Measurements from ENCODE around the gene MAP4K4. TPM values are rescaled to one million over a fixed set of nuclear protein-coding genes. Genes with fewer than 3 reads are reported as not detected.

MAP4K4 gene
- total RNA-seq, 2 experiments from 2014 or later = 71.6 to 77.5 TPM

DNA sequence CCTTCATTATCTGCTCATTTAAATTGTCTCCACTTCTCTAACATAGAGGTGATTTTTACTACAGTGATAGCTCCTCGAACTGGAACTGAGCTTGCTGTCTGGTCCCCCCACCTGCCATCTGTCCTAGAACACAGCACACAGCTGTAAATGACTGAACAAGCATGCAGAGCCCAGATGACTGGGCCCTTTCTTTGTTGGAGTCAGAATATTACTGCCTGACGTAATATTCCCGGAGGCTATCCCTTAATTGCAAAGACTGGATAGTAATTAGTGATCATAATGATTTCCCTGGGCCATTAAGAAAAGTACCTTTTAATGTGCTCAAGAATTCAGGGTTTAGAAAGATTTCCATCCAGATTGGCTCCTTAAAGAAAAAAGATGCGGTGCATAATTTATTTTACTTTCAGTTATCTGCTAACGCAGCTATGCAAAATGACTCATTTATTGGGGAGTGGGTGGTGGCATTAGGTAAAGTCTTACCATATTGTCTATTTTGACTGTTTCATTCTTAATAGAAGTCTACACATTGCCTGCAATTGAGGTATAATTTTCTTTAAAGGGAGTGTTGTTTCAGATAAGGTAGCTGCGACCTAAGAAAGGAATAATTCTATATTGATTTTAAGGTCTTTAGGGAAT is 84.4 kb downstream of the MAP4K4 start:
- POLR2A ChIA-PET = no interaction called here
- CTCF ChIA-PET = interaction anchor here (1.1 kb wide), 1 partner anchor 24 kb away, joined by 3 read pairs; no protein-coding TSS in a partner anchor
- no peak overlapping the region for H3K27ac Mint-ChIP-seq
- no peak overlapping the region for H3K4me3 Mint-ChIP-seq
- no peaks in the 10 kb centered on the region for H3K9me3 Mint-ChIP-seq
- H3K4me1 Mint-ChIP-seq = peaks cover 39% of the 10 kb centered on the region
- DNase-seq = no peak
- peaks cover 6% of the 10 kb centered on the region for H3K36me3 Mint-ChIP-seq (ENCODE audit: low read depth)
- H3K27me3 Mint-ChIP-seq = no peaks in the 10 kb centered on the region

- peaks cover 6% of the 10 kb centered on the region for H3K36me3 Mint-ChIP-seq (ENCODE audit: low read depth)
- H3K4me3 Mint-ChIP-seq = no peak overlapping the region
- H3K4me1 Mint-ChIP-seq = peaks cover 39% of the 10 kb centered on the region
- ChIA-PET CTCF (interaction anchor here (1.1 kb wide), 1 partner anchor 25 kb away, joined by 3 read pairs; no protein-coding TSS in a partner anchor), POLR2A (no interaction called here)
- H3K9me3 Mint-ChIP-seq = no peaks in the 10 kb centered on the region
- no peaks in the 10 kb centered on the region for H3K27me3 Mint-ChIP-seq
- H3K27ac Mint-ChIP-seq = no peak overlapping the region
- no peak for DNase-seq
Measured at GRCh38 chr2:101782427-101782792, 84.9 kb downstream of the MAP4K4 start.

DNA sequence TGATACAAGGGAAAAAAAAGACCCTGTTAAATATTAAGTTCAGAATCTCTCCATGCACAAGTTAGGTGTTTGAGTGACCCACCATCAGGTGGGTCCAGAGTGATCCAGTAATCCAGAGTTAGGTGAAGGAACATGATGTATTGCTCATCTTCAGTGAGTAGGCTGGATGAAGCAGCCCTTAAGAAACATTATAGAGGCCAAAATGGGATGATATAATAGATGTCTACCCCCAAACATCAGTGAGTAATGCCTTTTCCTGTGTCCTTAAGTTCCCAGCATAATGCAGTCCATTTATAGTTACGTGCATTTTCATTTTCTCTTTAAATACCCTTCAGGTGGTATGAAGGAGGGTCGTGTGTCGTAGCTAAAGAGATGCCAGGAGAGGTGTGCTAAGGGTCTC is 89.6 kb downstream of the MAP4K4 start:
- H3K36me3 Mint-ChIP-seq (ENCODE audit: low read depth) = peaks cover 21% of the 10 kb centered on the region
- H3K4me1 Mint-ChIP-seq = peaks cover 10% of the 10 kb centered on the region
- no peak overlapping the region for H3K27ac Mint-ChIP-seq
- POLR2A ChIA-PET = no interaction called here
- no peaks in the 10 kb centered on the region for H3K27me3 Mint-ChIP-seq
- no peak overlapping the region for H3K4me3 Mint-ChIP-seq
- CTCF ChIA-PET = no interaction called here
- H3K9me3 Mint-ChIP-seq = no peaks in the 10 kb centered on the region
- no peak for DNase-seq

DNA sequence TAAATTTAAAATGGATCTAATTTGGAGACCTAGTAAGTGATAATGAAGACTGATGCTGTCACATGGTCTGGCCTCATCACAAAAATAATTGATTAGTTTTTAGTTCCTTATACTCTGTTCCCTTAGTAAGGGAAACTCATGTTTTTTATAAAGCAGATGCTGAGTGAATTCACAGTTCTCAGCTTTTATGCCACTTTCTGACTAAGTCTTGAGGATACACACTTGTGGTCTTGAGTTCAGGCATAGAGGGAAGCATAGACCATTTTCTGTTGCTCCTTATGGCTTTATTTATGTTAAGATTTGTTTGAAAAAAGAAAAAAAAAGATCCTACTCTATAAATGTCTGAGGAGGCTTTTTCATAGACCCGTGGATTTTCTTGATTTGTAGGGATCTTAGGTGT is 91.1 kb downstream of the MAP4K4 start:
- Mint-ChIP-seq H3K9me3 (no peaks in the 10 kb centered on the region), H3K4me3 (no peak overlapping the region), H3K27me3 (no peaks in the 10 kb centered on the region), H3K27ac (no peak overlapping the region), H3K4me1 (peaks cover 3% of the 10 kb centered on the region), H3K36me3 (ENCODE audit: low read depth) (peaks cover 26% of the 10 kb centered on the region)
- POLR2A ChIA-PET = no interaction called here
- no peak for DNase-seq
- CTCF ChIA-PET = no interaction called here

- Mint-ChIP-seq H3K4me1 (peaks cover 6% of the 10 kb centered on the region), H3K36me3 (ENCODE audit: low read depth) (peaks cover 24% of the 10 kb centered on the region), H3K4me3 (no peak overlapping the region), H3K27ac (no peak overlapping the region), H3K9me3 (no peaks in the 10 kb centered on the region), H3K27me3 (no peaks in the 10 kb centered on the region)
- no peak for DNase-seq
- CTCF ChIA-PET = no interaction called here
- POLR2A ChIA-PET = no interaction called here
Measured at GRCh38 chr2:101788995-101789970, 91.8 kb downstream of the MAP4K4 start.

DNA sequence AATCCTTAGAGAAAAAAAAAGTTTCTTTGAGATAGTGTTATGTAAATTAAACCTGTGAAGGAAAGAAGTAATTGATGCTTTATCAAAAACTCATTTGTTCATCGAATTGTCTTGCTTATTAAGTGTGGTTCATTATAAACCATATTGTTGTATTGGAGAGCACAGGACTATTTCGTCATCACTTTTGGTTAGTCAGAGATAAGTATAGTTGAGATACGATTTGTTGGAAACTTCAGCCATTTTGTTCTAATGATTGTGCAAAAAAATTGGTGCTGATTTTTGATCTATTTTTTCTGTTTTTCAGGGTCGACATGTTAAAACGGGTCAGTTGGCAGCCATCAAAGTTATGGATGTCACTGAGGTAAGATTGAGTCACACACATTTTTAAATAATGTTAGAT is 92.9 kb downstream of the MAP4K4 start:
- no peaks in the 10 kb centered on the region for H3K27me3 Mint-ChIP-seq
- peaks cover 6% of the 10 kb centered on the region for H3K4me1 Mint-ChIP-seq

GRCh38 chr2:101790857-101791256 is 93.3 kb downstream of the MAP4K4 start:
- H3K36me3 Mint-ChIP-seq (ENCODE audit: low read depth) = peaks cover 24% of the 10 kb centered on the region
- peaks cover 6% of the 10 kb centered on the region for H3K4me1 Mint-ChIP-seq
- no peaks in the 10 kb centered on the region for H3K9me3 Mint-ChIP-seq
- H3K4me3 Mint-ChIP-seq = no peak overlapping the region
- H3K27me3 Mint-ChIP-seq = no peaks in the 10 kb centered on the region
- DNase-seq = no peak
- POLR2A ChIA-PET = no interaction called here
- H3K27ac Mint-ChIP-seq = no peak overlapping the region
- CTCF ChIA-PET = no interaction called here

More for the DNA sequence above, 92.9 kb downstream of the MAP4K4 start:
- Mint-ChIP-seq H3K36me3 (ENCODE audit: low read depth) (peaks cover 24% of the 10 kb centered on the region), H3K9me3 (no peaks in the 10 kb centered on the region), H3K4me3 (no peak overlapping the region), H3K27ac (no peak overlapping the region)
- CTCF ChIA-PET = no interaction called here
- no peak for DNase-seq
- POLR2A ChIA-PET = no interaction called here

DNA sequence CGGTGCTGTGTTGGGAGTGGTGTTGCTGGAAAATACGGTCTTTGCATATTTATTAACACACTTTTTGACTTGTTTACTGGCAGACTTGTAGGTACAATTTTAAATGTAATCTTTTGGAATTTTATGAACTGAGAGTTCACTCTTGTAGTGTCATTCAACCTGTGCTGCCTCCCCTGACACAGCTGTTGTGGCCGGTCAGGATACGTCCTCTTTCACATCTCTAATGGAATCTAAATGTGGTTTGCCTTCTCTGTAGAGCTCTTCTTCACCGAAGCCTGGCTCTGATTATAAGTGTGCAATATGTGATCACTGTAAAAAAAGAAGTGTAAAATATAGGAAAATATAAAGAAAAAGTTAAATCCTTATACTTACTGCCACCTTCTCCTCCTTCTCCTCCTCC is 94.7 kb downstream of the MAP4K4 start:
- H3K27me3 Mint-ChIP-seq = no peaks in the 10 kb centered on the region
- POLR2A ChIA-PET = no interaction called here
- no peak overlapping the region for H3K4me3 Mint-ChIP-seq
- no peak overlapping the region for H3K27ac Mint-ChIP-seq
- no peak for DNase-seq
- H3K4me1 Mint-ChIP-seq = peaks cover 6% of the 10 kb centered on the region
- CTCF ChIA-PET = no interaction called here
- no peaks in the 10 kb centered on the region for H3K9me3 Mint-ChIP-seq
- H3K36me3 Mint-ChIP-seq (ENCODE audit: low read depth) = peaks cover 24% of the 10 kb centered on the region

DNA sequence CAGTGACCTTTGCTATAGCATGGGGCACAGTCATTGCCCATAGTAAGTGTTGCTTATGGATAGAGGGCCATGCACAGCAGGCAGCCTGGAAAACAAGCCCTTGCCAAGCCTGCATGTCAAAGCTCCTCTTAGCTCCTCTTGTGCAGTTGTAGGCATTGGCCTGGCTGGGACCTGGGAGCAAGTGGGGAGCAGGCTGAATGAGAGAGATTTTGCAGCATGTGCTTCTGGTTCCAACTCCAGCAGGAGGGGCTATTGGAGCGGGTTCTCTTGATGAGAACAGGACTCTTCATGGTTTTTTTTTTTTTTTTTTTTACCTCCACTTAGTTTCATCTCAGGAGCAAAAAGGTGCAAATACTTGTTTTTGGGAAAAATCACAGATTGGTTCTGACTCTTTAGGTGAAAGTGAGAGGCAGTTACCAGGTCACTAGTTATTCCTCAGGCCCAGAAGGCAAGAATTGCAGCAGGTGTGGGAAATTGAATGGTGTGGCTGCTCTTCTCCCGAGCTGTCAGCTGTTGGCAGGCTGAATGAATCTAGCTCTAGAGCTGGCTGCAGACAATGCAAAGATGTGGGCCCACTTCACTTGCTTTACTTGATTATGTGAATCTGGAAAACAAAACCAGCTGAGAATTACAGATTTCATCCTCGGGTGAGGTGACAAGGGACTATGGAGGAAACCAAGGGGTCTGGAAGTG is 95.9 kb downstream of the MAP4K4 start:
- no peaks in the 10 kb centered on the region for H3K27me3 Mint-ChIP-seq
- H3K36me3 Mint-ChIP-seq (ENCODE audit: low read depth) = peaks cover 24% of the 10 kb centered on the region
- H3K27ac Mint-ChIP-seq = no peak overlapping the region
- CTCF ChIA-PET = interaction anchor here (0.6 kb wide), 1 partner anchor 297 kb away, joined by 3 read pairs; no protein-coding TSS in a partner anchor
- no peak for DNase-seq
- H3K9me3 Mint-ChIP-seq = no peaks in the 10 kb centered on the region
- H3K4me1 Mint-ChIP-seq = peaks cover 4% of the 10 kb centered on the region
- POLR2A ChIA-PET = no interaction called here
- H3K4me3 Mint-ChIP-seq = no peak overlapping the region

DNA sequence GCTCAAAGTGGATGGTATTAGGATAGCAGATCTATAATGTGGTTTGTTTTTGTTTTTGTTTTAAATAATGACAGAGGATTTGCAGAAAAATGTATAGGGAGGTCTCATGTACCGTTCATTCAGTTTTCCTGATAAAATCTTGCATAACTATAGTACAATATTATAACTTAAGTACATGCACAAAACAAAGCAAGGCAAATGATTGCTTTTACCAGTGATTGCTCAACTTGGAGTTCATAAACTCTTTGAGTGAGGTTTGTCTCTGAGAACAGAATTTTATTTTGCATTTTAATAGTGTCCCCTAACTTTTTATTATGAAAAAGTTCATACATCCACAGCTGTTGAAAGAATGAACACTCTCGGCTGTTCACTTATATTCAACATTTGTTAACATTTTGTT is 96.6 kb downstream of the MAP4K4 start:
- ChIA-PET POLR2A (no interaction called here), CTCF (no interaction called here)
- H3K36me3 Mint-ChIP-seq (ENCODE audit: low read depth) = peaks cover 24% of the 10 kb centered on the region
- no peaks in the 10 kb centered on the region for H3K9me3 Mint-ChIP-seq
- H3K27me3 Mint-ChIP-seq = no peaks in the 10 kb centered on the region
- no peak for DNase-seq
- H3K27ac Mint-ChIP-seq = no peak overlapping the region
- H3K4me3 Mint-ChIP-seq = no peak overlapping the region
- peaks cover 5% of the 10 kb centered on the region for H3K4me1 Mint-ChIP-seq

DNA sequence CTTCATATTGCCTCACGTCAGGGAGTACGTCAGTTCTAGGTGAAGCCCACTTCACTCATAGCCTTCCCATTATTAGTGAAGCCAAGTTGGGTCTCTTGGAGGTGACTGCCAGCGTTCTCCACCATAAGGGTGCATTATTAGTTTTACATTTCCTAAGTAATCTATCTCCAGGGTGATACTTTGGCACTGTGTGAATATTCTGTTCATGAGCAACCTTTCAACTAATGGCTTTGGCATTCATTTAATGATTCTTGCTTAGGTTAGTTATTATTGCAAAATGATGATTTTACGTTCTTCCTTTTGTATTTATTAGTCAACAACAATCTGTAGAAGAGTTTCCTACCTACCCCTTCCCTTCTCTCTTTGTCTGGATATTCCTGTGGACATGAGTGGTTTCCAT is 97.5 kb downstream of the MAP4K4 start:
- no peaks in the 10 kb centered on the region for H3K27me3 Mint-ChIP-seq
- peaks cover 22% of the 10 kb centered on the region for H3K36me3 Mint-ChIP-seq (ENCODE audit: low read depth)
- ChIA-PET POLR2A (no interaction called here), CTCF (no interaction called here)
- no peak for DNase-seq
- no peak overlapping the region for H3K27ac Mint-ChIP-seq
- no peaks in the 10 kb centered on the region for H3K9me3 Mint-ChIP-seq
- no peak overlapping the region for H3K4me3 Mint-ChIP-seq
- peaks cover 9% of the 10 kb centered on the region for H3K4me1 Mint-ChIP-seq

GRCh38 chr2:101796825-101797600 is 99.5 kb downstream of the MAP4K4 start:
- DNase-seq = no peak
- no peak overlapping the region for H3K27ac Mint-ChIP-seq
- peaks cover 9% of the 10 kb centered on the region for H3K4me1 Mint-ChIP-seq
- ChIA-PET CTCF (no interaction called here), POLR2A (no interaction called here)
- no peaks in the 10 kb centered on the region for H3K9me3 Mint-ChIP-seq
- H3K36me3 Mint-ChIP-seq (ENCODE audit: low read depth) = peaks cover 9% of the 10 kb centered on the region
- no peaks in the 10 kb centered on the region for H3K27me3 Mint-ChIP-seq
- H3K4me3 Mint-ChIP-seq = no peak overlapping the region

GRCh38 chr2:101801496-101801895 is 104.0 kb downstream of the MAP4K4 start:
- H3K27ac Mint-ChIP-seq = no peak overlapping the region

More at GRCh38 chr2:101801496-101801895, 104.0 kb downstream of the MAP4K4 start:
- H3K9me3 Mint-ChIP-seq = no peaks in the 10 kb centered on the region
- ChIA-PET CTCF (no interaction called here), POLR2A (no interaction called here)
- peaks cover 16% of the 10 kb centered on the region for H3K4me1 Mint-ChIP-seq
- no peaks in the 10 kb centered on the region for H3K27me3 Mint-ChIP-seq
- H3K4me3 Mint-ChIP-seq = no peak overlapping the region
- peaks cover 11% of the 10 kb centered on the region for H3K36me3 Mint-ChIP-seq (ENCODE audit: low read depth)
- no peak for DNase-seq

Measured in activated CD4-positive, alpha-beta memory T cell treated with anti-CD3 and anti-CD28 coated beads, Interleukin-2, amount 10 ng/mL, durations not matched to agents 7 days and 5 days (primary cell).